BJ (cell line): Measurements from ENCODE around the gene LGALS16. TPM values are rescaled to one million over a fixed set of nuclear protein-coding genes. Genes with fewer than 3 reads are reported as not detected.

Experiments
- CTCF ChIA-PET: fragments of 350-600 bp; formaldehyde crosslinking; extraction: SDS; loops from one replicate; lab custom pipeline; 2021; ENCODE audit warnings: antibody characterized with exemption, inconsistent platforms; lab: Yijun Ruan, JAX
- POLR2A ChIA-PET: fragments of 300-600 bp; sonication (Branson Sonifier 250); formaldehyde crosslinking; extraction: SDS; loops from one replicate; lab custom pipeline; 2021; ENCODE audit warnings: antibody characterized with exemption; lab: Charles Lee
- DNase-seq: peaks from one replicate; pipeline ENCODE4 v3.0.0-alpha.2; 2011; ENCODE audit warnings: low read depth
- H3K27me3 ChIP-seq: 2 replicates; pipeline ENCODE4 v1.6.0; 2011; ENCODE audit warnings: low read length; ENCODE audit not compliant: control insufficient read depth, insufficient read depth
- H3K36me3 ChIP-seq: 2 replicates; pipeline ENCODE4 v1.5.1; 2011; ENCODE audit warnings: low read length; ENCODE audit not compliant: control insufficient read depth, insufficient read depth
- H3K4me3 ChIP-seq: 2 replicates; pipeline ENCODE4 v1.5.1; 2011; ENCODE audit warnings: low read depth, mild to moderate bottlenecking, control low read depth, low read length
- polyA plus RNA-seq: library from polyadenylated mRNA; depleted of rRNA; stranded (reverse); fragments of >200 nt; gene quantifications from 2 replicates; pipeline ENCODE4 v1.2.3, GENCODE V29; 2011
- TF ChIP-seq, protein P1 (sequence below): IDR thresholded peaks from 2 replicates; pipeline ENCODE4 v1.5.1; 2011; ENCODE audit warnings: low read depth, mild to moderate bottlenecking, control low read depth, inconsistent platforms, low read length, moderate library complexity; ENCODE audit not compliant: insufficient read depth

The LGALS16 gene
- polyA plus RNA-seq, 1 experiment, result not detected

DNA sequence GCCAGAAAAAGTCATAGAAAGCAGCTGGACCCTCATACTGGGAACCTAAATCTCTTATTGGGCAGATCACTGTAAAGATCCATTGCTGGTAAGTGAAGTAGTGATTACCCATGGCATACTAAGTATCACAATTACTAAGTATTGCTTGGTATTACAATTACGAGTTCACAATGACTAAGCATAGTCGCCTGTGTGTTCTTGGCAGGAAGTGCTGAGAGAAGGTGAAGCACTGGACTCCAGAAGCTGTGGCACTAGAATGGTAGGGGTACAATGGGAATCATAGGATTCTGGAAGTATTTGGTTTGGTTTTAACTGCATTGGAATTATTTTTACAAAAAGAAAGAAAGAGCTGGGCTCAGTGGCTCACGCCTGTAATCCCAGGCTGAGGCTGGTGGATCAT is 20.3 kb downstream of the LGALS16 start:
- Histone ChIP-seq H3K27me3 (peaks cover 3% of the 10 kb centered on the region; the same call in 1 of the 2 replicates), H3K36me3 (no peaks in the 10 kb centered on the region), H3K4me3 (no peak overlapping the region)
- CTCF ChIA-PET, result no interaction called here
- POLR2A ChIA-PET, result no interaction called here
- no peak for DNase-seq
- TF ChIP-seq, protein P1, sequence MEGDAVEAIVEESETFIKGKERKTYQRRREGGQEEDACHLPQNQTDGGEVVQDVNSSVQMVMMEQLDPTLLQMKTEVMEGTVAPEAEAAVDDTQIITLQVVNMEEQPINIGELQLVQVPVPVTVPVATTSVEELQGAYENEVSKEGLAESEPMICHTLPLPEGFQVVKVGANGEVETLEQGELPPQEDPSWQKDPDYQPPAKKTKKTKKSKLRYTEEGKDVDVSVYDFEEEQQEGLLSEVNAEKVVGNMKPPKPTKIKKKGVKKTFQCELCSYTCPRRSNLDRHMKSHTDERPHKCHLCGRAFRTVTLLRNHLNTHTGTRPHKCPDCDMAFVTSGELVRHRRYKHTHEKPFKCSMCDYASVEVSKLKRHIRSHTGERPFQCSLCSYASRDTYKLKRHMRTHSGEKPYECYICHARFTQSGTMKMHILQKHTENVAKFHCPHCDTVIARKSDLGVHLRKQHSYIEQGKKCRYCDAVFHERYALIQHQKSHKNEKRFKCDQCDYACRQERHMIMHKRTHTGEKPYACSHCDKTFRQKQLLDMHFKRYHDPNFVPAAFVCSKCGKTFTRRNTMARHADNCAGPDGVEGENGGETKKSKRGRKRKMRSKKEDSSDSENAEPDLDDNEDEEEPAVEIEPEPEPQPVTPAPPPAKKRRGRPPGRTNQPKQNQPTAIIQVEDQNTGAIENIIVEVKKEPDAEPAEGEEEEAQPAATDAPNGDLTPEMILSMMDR, result no peak

DNA sequence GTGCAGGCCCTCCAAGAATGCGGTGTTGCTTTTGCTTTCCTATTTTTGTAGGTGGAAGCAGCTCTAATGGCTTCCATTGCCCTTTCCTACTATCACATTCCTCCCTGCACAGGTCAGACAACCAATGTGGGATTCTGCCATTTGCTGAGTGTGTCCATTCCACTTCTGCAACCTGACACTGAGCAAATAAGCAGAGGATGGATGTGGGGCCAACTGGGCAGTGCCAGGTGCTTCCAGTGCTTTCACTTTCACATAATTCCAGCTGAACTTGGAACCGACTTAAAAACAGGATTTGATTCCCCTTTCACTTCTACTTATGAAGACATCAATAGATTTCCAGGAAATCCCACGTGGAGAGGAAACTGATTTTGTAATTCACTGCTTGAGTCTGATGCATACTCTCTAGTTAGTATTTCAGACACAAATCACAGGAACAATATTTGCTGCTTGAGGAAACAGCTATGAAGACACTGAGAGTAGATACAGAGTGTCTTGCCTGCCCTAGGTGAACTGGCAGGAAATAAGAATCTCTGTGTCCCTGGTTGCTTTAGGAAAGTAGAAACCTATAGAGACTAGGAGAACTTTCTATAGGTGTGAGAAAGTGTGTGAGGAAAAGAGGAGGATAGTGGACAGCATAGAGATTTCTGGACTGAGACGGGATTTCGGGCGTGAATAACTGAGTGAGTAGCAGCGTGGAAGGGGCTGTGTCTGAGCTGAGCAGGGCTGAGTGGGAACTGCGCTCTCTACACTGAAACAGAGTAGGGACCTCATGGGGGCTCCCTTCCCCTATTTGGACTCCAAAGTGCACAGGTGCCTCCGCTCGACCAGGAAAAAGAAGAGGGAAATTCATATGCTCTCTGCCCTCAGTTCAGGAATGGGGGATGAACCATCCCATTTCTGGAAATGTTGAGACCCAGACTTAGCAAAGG is 22.5 kb downstream of the LGALS16 start:
- ChIA-PET CTCF (no interaction called here), POLR2A (no interaction called here)
- H3K4me3 ChIP-seq, result no peak overlapping the region
- TF ChIP-seq, protein P1, result no peak
- no peaks in the 10 kb centered on the region for H3K36me3 ChIP-seq
- H3K27me3 ChIP-seq, result peaks cover 3% of the 10 kb centered on the region; the same call in 1 of the 2 replicates
- no peak for DNase-seq

DNA sequence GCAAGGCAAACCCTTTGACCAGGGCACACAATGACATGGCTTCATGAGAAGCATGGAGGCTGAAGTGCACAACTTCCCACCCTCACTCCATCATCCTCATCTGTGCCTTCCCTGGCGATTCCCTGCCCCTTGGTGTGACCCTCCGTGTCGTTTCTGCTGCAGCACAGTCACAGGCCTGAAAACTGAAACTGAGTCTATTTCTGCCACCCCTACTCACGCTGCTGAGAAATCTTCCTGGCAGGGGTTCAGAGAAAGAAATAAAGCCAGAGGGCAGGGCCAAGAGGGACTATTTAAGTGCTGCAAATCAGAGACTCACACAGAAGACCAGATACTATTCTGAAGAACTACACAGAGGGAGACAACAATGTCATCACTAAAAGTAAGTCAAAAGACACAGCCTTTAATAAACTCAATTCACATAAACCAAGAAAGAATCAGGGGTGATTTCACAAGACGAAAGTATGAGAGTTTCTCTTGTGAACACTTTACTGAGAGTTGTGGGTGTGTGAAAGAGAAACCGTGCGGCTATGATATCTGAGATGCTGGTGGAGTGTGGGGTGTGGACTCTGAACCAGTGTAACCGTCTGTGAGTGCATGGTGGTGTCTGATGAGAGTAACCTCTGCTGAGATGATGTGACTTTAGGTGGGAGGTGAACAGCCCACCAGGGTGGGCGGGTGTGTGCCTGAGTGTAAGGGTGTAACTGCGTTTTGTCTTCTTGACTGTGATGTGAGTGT is 23.5 kb downstream of the LGALS16 start:
- DNase-seq, result no peak
- TF ChIP-seq, protein P1, result no peak

DNA sequence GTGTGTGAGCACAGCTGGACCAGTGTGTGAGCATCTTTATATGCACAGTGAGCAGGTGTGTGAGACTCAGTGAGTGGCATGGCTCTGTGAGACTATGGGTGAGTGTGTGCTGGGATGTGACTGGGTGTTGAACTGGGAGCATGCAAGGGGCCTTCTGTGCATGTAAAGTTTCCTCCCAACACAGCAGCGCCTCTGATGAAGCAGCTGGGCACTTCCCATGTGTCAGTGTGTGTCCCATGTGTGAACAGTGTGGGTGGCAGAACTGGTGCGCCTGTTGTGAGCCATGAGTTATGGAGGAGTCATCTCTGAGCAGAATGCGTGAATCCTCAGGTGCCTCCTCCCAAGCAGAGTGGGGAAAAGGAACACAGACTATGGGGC is 24.1 kb downstream of the LGALS16 start:
- DNase-seq, result no peak
- ChIA-PET CTCF (no interaction called here), POLR2A (no interaction called here)
- 0 out of 2 replicates have a peak, but pooled peaks cover 2% of the 10 kb centered on the region for H3K27me3 ChIP-seq
- H3K36me3 ChIP-seq, result no peaks in the 10 kb centered on the region
- TF ChIP-seq, protein P1, result no peak
- no peak overlapping the region for H3K4me3 ChIP-seq

More for the DNA sequence above, 23.5 kb downstream of the LGALS16 start:
- ChIA-PET CTCF (no interaction called here), POLR2A (no interaction called here)
- no peaks in the 10 kb centered on the region for H3K36me3 ChIP-seq
- H3K4me3 ChIP-seq, result no peak overlapping the region
- H3K27me3 ChIP-seq, result 0 out of 2 replicates have a peak, but pooled peaks cover 2% of the 10 kb centered on the region

DNA sequence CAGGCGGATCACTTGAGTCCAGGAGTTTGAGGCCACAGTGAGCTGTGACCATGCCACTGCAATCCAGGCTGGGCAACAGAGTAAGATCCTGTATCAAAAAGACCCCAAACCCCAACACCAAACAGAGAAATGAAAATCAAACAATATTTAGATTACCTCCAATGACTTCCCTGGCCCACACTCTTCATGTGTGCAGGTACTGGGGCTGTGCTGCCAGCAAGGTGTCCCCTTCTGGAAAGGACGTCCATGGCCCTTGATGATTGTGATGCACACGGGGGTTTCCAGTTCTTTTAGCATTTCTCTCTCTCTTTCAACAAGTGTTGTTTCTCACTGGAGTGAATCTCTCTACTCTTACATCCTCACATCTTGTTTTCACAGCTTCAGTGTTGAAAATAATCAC is 24.9 kb downstream of the LGALS16 start:
- H3K36me3 ChIP-seq, result no peaks in the 10 kb centered on the region
- DNase-seq, result no peak
- CTCF ChIA-PET, result no interaction called here

More for the DNA sequence above, 24.9 kb downstream of the LGALS16 start:
- TF ChIP-seq, protein P1, result no peak
- POLR2A ChIA-PET, result no interaction called here
- H3K4me3 ChIP-seq, result no peak overlapping the region
- no peaks in the 10 kb centered on the region for H3K27me3 ChIP-seq
